HG02798 (cell line): ENCODE results near the gene PDE1C.
A peak's percentile ranks its signal among the peaks of the same experiment; 100 is the strongest.

Experiments
- ATAC-seq: cut with Tn5 transposase; IDR thresholded peaks from one replicate; pipeline ENCODE4 v1.9.1; 2021; ENCODE audit warnings: mild to moderate bottlenecking; ENCODE audit not compliant: unreplicated experiment, poor library complexity

Gene PDE1C

GRCh38 chr7:31917256-31917655 is 153.0 kb downstream of the PDE1C start:
- ATAC-seq, result no peak

- no peak for ATAC-seq
Measured at GRCh38 chr7:31910191-31910590, 160.0 kb downstream of the PDE1C start.

DNA sequence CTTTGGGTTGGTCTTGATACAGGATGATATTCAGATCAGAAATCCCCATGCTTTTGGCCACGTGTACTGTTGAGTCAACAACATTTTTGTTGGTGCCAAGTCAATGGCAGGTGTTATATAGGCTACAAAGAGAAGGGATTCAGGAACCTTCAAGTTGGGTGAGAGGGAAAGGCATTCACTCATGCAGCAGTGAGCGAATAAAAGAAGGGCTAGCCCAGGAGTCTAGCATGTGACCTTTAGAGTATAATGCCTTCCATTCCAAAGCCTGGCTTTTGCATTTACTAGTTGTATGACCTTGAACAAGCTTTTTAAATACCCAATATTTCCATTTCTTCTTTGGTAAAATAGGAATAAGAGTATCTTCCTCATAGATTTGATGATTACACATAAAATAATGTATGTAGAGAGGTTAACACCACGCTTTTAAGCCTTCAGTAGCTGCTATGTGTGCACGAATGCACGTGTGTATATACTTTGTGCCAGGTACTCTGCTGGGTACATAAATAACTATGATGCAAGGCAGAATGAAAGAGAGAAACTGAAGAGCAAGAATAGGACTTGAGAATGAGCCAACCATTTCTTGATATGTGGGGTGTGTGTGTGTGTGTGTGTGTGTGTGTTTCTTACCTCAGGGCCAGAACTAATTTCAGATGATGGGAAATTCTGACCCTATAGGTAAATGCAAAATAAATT is 163.6 kb downstream of the PDE1C start:
- no peak for ATAC-seq

GRCh38 chr7:31903962-31904361 is 166.2 kb downstream of the PDE1C start:
- no peak for ATAC-seq

DNA sequence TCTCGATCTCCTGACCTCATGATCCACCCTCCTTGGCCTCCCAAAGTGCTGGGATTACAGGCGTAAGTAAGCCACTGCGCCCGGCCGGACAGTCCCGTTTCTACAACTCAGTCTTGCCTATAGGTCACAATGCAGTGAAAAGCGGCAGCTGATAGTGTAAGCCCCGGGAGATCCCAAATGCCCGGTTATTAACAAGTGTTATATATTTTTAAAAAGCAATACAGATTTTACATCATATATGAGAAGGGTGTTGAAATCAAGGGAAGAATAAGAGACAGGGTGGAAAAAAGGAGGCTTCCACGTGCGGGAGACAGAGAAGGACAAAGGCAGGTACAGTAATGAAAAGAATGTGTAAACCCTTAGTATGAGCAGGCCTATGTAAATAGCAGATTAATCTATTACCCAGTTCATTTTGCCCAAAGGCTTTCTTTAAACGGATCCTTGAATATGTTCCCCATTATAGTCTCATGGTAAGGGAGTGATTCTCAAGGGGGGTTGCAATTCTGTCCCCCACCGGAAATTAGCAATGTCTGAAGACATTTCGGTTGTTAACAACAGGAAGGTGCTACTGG is 170.8 kb downstream of the PDE1C start:
- ATAC-seq, result no peak

- ATAC-seq, result no peak
Measured at GRCh38 chr7:31896925-31897324, 173.3 kb downstream of the PDE1C start.

GRCh38 chr7:31894308-31894707 is 175.9 kb downstream of the PDE1C start:
- ATAC-seq, result no peak

DNA sequence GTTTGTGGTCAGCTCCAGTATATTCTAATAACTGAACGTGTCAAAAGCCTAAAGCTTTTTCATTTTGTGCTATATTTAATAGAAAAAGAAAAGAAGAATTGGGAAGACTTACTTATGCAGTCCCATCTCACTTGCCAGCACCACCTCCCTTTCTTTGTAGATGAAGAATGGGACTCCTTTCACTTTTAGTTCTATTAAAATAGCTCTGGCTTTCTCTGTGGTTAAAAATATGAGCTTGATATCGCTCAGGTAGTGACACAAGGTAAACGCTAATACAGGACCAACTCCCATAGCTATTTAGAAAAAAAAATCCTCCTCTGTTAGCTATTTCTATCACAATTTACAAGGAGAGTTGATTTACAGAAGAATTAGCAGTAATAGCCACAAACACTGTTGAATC is 176.8 kb downstream of the PDE1C start:
- ATAC-seq, result no peak

DNA sequence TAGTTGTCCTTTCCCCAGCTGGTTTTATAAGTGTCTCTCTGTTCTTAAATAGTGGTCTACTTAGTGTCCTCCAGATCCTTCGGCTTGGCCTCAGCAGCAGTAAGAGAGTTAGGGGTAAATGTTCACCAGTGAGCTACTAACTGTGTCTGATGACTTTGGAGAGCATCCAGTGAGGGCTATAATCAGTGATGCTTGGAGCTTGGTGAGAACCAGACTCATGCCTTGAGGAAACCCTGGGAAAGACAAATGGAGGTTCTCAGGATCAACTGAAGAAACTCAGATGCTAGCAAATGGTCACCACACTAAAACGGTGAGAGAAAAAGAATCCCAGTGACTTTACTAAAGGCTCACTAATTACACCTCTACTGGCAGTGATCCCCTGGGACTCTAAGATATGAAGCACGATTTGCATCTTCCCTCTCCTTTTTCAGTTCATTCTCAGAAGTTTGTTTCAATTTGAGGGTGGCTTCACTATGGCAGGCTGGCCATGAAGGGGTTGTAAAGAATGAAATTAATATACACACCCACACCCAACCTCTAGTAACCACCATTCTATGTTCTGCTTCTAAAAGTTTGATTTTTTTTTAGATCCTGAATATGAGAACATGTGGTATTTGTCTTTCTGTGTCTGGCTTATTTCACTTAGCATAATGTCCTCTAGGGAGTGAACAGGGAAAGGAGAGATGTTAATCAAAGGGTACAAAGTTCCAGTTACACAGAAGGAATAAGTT is 177.9 kb downstream of the PDE1C start:
- ATAC-seq, result peak; percentile 88

- no peak for ATAC-seq
Measured at GRCh38 chr7:31890766-31891165, 179.4 kb downstream of the PDE1C start.

DNA sequence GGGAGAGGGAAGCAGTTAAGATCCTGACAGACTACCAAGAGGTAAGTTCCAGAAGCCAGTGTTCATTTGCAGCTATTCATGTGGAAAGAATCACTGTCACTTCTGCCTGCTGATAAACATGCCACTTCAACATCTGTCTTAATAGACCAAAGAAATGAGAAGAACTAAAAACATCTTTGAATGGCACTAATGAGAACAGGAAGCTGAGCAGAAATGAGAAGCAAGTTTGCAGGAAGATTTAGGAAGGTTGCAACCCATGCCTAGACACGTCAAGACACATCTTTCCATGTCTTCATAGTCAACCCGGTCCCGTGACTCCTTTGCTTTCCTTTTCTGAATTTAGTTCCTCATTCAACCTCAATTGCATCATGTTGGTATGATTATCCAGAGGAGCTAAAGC is 180.0 kb downstream of the PDE1C start:
- no peak for ATAC-seq

DNA sequence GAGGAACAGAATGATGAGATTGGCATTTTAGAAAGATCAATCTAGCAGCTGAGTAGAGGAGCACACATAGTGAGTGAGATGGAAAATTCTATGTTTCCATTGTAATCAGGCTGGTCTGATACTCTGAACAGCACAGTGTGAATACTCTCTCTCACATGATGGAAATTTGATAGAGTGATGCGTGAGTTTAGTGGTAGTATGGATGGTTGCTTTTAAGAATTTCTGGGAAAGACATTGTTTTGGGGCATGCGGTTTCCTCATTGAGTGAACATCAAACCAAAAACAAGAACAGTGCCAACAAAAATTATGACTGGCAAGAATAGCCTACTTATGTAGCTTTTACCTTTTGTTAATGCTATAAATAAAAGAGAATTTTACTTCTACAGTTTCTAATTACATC is 183.2 kb downstream of the PDE1C start:
- ATAC-seq, result no peak

- no peak for ATAC-seq
Measured at GRCh38 chr7:31885171-31885570, 185.0 kb downstream of the PDE1C start.

GRCh38 chr7:31883761-31884164 is 186.4 kb downstream of the PDE1C start:
- peak; percentile 90 for ATAC-seq

DNA sequence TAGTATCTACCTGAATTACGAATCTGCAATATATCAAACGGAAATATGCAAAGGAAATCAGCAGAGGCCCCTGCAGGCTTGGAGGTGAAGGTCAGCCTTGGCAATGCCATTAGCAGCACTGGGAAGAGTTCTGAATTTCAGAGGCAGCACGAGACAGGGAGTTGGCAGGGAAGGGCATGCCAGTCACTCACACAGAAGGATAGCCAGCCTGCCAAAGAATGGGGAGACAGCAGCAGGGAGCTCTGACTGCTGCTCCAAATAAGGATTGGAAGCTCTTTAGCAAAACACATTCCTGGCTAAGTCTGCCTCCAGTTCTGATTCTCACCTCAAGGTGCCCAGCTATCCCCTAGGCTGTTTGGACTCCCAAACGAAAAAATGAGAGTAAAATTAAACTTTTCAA is 188.0 kb downstream of the PDE1C start:
- ATAC-seq, result no peak

DNA sequence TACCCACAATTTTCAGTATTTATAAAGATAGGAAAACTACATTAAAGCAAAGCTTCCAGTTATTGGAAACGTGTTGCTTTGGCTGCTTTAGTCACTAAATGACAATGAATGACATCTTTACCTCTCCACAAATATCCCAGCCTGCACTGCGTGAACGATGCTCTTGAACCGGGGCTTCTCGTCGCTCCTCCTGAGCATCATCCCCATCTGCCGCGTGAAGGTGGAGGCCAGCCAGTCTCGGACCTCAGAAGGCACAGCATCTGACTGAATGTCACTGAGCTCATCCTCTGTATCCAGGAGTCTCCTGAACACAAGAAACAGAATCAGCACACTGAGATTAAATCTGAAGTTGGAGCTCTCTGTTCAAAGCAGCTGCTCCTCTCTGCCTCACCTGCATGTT is 191.3 kb downstream of the PDE1C start:
- ATAC-seq, result no peak

GRCh38 chr7:31875424-31875823 is 194.8 kb downstream of the PDE1C start:
- ATAC-seq, result no peak

DNA sequence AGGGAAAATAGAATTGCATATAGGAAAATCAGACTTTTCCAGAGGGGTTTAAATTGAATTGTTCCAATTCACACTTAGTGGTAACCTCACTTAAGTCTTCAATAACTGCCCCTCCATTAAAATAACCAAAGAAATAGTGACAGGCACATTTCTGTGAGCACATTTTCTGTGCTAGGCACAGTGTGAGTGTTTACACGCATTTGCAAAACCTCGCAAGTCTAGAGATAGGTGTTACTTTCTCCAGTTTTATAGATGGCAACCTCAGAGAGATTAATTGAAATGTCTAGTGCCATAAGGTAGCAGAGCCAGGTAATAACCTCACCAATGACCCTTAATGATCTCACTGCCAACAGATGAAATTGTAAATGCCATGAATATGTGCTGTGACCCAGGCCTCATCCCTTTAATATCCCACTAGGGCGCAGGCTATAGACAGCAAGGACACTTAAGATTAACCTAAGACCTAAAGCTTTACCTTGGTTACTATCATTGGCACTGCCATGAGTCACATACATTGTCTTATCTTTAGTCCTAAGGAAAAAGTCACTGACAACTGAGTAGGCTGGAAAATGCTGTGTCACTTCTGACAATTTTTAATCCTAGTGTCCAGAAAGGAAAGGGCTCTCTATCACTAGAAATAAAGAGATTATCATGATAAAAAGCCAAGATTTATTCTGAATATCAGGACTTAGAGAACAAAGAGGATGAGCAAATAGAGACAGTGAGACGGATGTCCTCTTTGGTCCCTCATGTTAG is 195.4 kb downstream of the PDE1C start:
- no peak for ATAC-seq

- peak; percentile 77 for ATAC-seq
Measured at GRCh38 chr7:31873816-31874597, 196.2 kb downstream of the PDE1C start.
